HepG2 (cell line): ENCODE results near the gene STEAP2. TPM values are rescaled to one million over a fixed set of nuclear protein-coding genes. Genes with fewer than 3 reads are reported as not detected.

ENCODE experiments used
- AHDC1 ChIP-seq: sonication (generic); formaldehyde crosslinking; IDR thresholded peaks from 2 replicates; pipeline ENCODE4 v1.5.1; 2020; ENCODE audit warnings: mild to moderate bottlenecking, missing genetic modification reagents, borderline replicate concordance
- ATF5 ChIP-seq: sonication (generic); formaldehyde crosslinking; IDR thresholded peaks from 2 replicates; pipeline ENCODE4 v1.4.0; 2020; ENCODE audit warnings: mild to moderate bottlenecking, low read depth, missing genetic modification reagents
- BHLHE40 ChIP-seq: IDR thresholded peaks from 2 replicates; pipeline ENCODE4 v1.6.1; 2011; ENCODE audit warnings: low read length, improper control_type of control experiment
- HHEX ChIP-seq: IDR thresholded peaks from 2 replicates; pipeline ENCODE4 v1.6.1; 2016; ENCODE audit warnings: control low read depth
- NFYC ChIP-seq: IDR thresholded peaks from 2 replicates; pipeline ENCODE4 v1.6.1; 2016; ENCODE audit warnings: missing genetic modification reagents, missing compliant biosample characterization
- NR2F1 ChIP-seq, 2 experiments: fragments of 450-650 bp in 1 of 2; formaldehyde crosslinking in 1 of 2; IDR thresholded peaks; 2 replicates each; pipeline versions ENCODE4 v1.5.0 to v1.6.1; 2016 to 2020; ENCODE audit warnings: mild to moderate bottlenecking in 1 of 2, missing compliant biosample characterization in 1 of 2, missing genetic modification reagents in 1 of 2, moderate library complexity in 1 of 2
- PRDM10 ChIP-seq: sonication (generic); formaldehyde crosslinking; IDR thresholded peaks from 2 replicates; pipeline ENCODE4 v1.4.0; 2020; ENCODE audit warnings: low read depth, missing genetic modification reagents
- RFX5 ChIP-seq: IDR thresholded peaks from 2 replicates; pipeline ENCODE4 v1.6.1; 2011; ENCODE audit warnings: low read depth, low read length, improper control_type of control experiment
- SNAPC5 ChIP-seq: sonication (generic); formaldehyde crosslinking; IDR thresholded peaks from 2 replicates; pipeline ENCODE4 v1.8.1; 2023; ENCODE audit warnings: mild to moderate bottlenecking, missing genetic modification reagents, borderline replicate concordance
- ZBED4 ChIP-seq: sonication (generic); formaldehyde crosslinking; IDR thresholded peaks from 2 replicates; pipeline ENCODE4 v1.4.0; 2020; ENCODE audit warnings: missing genetic modification reagents, borderline replicate concordance
- ZFAT ChIP-seq: sonication (generic); formaldehyde crosslinking; conservative IDR thresholded peaks from 2 replicates; pipeline ENCODE4 v1.8.1; 2023; ENCODE audit warnings: missing genetic modification reagents, inconsistent platforms
- ZNF10 ChIP-seq: sonication (generic); formaldehyde crosslinking; IDR thresholded peaks from 2 replicates; pipeline ENCODE4 v1.4.0; 2020; ENCODE audit warnings: mild to moderate bottlenecking, low read depth, missing genetic modification reagents, borderline replicate concordance
- ZNF296 ChIP-seq: sonication (generic); formaldehyde crosslinking; conservative IDR thresholded peaks from 2 replicates; pipeline ENCODE4 v1.5.0; 2020; ENCODE audit warnings: mild to moderate bottlenecking, missing genetic modification reagents
- ZNF362 ChIP-seq: sonication (generic); formaldehyde crosslinking; IDR thresholded peaks from 2 replicates; pipeline ENCODE4 v1.4.0; 2020; ENCODE audit warnings: missing genetic modification reagents, mild to moderate bottlenecking, borderline replicate concordance
- polyA plus RNA-seq, 8 experiments: library from polyadenylated mRNA; depleted of rRNA in 3 of 8; stranded (reverse) in 7 of 8; unstranded in 1 of 8; fragments of >200 nt; fragmentation: Illumina TruSeq in 4 of 8; extraction: Trizol in 4 of 8; gene quantifications; 2 replicates each; pipeline versions ENCODE4 v1.2.1 to v1.2.3, GENCODE V29; 2011 to 2016; ENCODE audit warnings: low read depth in 4 of 8, missing spikeins in 1 of 8, mixed read lengths in 1 of 8; ENCODE audit not compliant: insufficient read depth in 1 of 8
- total RNA-seq, 5 experiments: library from RNA; depleted of rRNA; stranded (reverse); fragments of >200 nt; fragmentation: Illumina TruSeq; extraction: Trizol; gene quantifications; 2 replicates each; pipeline ENCODE4 v1.2.3, GENCODE V29; 2016; ENCODE audit warnings: low read depth in 1 of 5

Gene STEAP2
- total and polyA plus RNA-seq, 2 of the 13 experiments (the other 11 are each of a cell fraction or from before 2014, with no cell fraction given), result 4.3 to 4.4 TPM

- TF ChIP-seq PRDM10 (CRISPR knock-in tag), result no peak
- no peak for TF ChIP-seq NFYC
- no peak for TF ChIP-seq SNAPC5 (CRISPR knock-in tag)
- no peak for TF ChIP-seq ATF5 (CRISPR knock-in tag)
- no peak for TF ChIP-seq ZNF296 (CRISPR knock-in tag)
- no peak for TF ChIP-seq ZNF10
- peak; percentile 65 for TF ChIP-seq HHEX (CRISPR knock-in tag)
- TF ChIP-seq ZFAT, result no peak
- TF ChIP-seq ZNF362 (CRISPR knock-in tag), result no peak
- TF ChIP-seq ZBED4 (CRISPR knock-in tag), result no peak
- 0 out of 2 replicates have a peak, but pooled peaks have one; percentile 23 for TF ChIP-seq BHLHE40
- no peak for TF ChIP-seq AHDC1 (CRISPR knock-in tag)
- TF ChIP-seq RFX5, result peak; percentile 53; the same call in 1 of the 2 replicates
- peak in 1 of 2 experiments; percentile 85; a peak in 2 of 4 replicates for TF ChIP-seq NR2F1 (CRISPR knock-in tag; IDR thresholded peaks at IDR 0.05)
These were observed 19.8 kb downstream of the STEAP2 start (continued) for GRCh38 chr7:90231304-90231703.
